HCT116 (cell line): Measurements from ENCODE around the gene SARNP. TPM values are rescaled to one million over a fixed set of nuclear protein-coding genes. Genes with fewer than 3 reads are reported as not detected.

Source experiments
- ATAC-seq: fragments of 200-7000 bp; cut with Tn5 transposase; 2 replicates; pipeline ENCODE4 v1.9.1; 2020; ENCODE audit warnings: mild to moderate bottlenecking, moderate library complexity
- BruUV-seq: library from RNA; stranded (reverse); fragments of 400-500 nt; replicated peaks from 2 replicates; lab custom pipeline; 2021; lab: Mats Ljungman, UMichigan
- CTCF ChIA-PET: fragments of 300-600 bp; sonication (Branson Sonifier 250); formaldehyde crosslinking; loops from one replicate; lab custom pipeline; 2021; ENCODE audit warnings: antibody characterized with exemption; lab: Charles Lee
- POLR2A ChIA-PET: fragments of 300-600, 350-600 bp; sonication (Branson Sonifier 250); formaldehyde crosslinking; loops from one replicate; lab custom pipeline; 2021; ENCODE audit warnings: antibody characterized with exemption; lab: Charles Lee
- RAD21 ChIA-PET, 2 experiments: fragments of 300-600 bp; sonication (Branson Sonifier 250); formaldehyde crosslinking; loops; one replicate each; lab custom pipeline; 2023; ENCODE audit warnings: low total read pairs in 2 of 2; ENCODE audit not compliant: uncharacterized antibody in 2 of 2, unreplicated experiment in 2 of 2, low non-redundant PET in 1 of 2; lab: Charles Lee
- DNase-seq: peaks from one replicate; pipeline ENCODE4 v3.0.0-alpha.2; 2010; ENCODE audit warnings: low read depth, low spot score
- H2AFZ ChIP-seq: fragments of 200-600 bp; shearing (Covaris generic), sonication (generic); 2 replicates; pipeline ENCODE4 v1.6.1; 2017; ENCODE audit warnings: low read depth, mixed run types, mixed read lengths, antibody characterized with exemption, low read length; ENCODE audit not compliant: poor library complexity, severe bottlenecking
- H3K27ac ChIP-seq: 2 replicates; pipeline ENCODE4 v1.5.1; 2012; ENCODE audit warnings: low read depth, low read length
- H3K27me3 ChIP-seq: fragments of 200-600 bp; sonication (generic); 2 replicates; pipeline ENCODE4 v1.6.1; 2016; ENCODE audit warnings: mixed run types, low read length, mixed read lengths; ENCODE audit not compliant: insufficient read depth
- H3K36me3 ChIP-seq, 2 experiments: fragments of 200-500 bp in 1 of 2; fragments of 200-600 bp in 1 of 2; sonication (Bioruptor generic) in 1 of 2; sonication (generic) in 1 of 2; 2 replicates each; pipeline versions ENCODE4 v1.5.1 to v1.6.1; 2014 to 2016; ENCODE audit warnings: low read length in 2 of 2, inconsistent platforms in 1 of 2, mixed read lengths in 1 of 2, mixed run types in 1 of 2; ENCODE audit not compliant: insufficient read depth in 2 of 2, control insufficient read depth in 1 of 2
- H3K4me1 ChIP-seq, 2 experiments: fragments of 200-600 bp in 1 of 2; sonication (generic) in 1 of 2; 2 replicates each; pipeline versions ENCODE4 v1.5.1 to v1.6.1; 2012 to 2017; ENCODE audit warnings: low read length in 2 of 2, inconsistent platforms in 1 of 2, mild to moderate bottlenecking in 1 of 2, mixed read lengths in 1 of 2, mixed run types in 1 of 2, moderate library complexity in 1 of 2; ENCODE audit not compliant: insufficient read depth in 2 of 2, control insufficient read depth in 1 of 2
- H3K4me2 ChIP-seq: fragments of 200-600 bp; sonication (generic); 2 replicates; pipeline ENCODE4 v1.6.1; 2017; ENCODE audit warnings: mixed run types, low read length, mixed read lengths
- H3K4me3 ChIP-seq, 2 experiments: fragments of 200-600 bp in 1 of 2; sonication (generic) in 1 of 2; replicated peaks in 1 of 2; 2 replicates each; pipeline ENCODE4 v1.5.1; 2011 to 2016; ENCODE audit warnings: low read length in 2 of 2, control low read depth in 1 of 2, low read depth in 1 of 2, mild to moderate bottlenecking in 1 of 2, mixed read lengths in 1 of 2, mixed run types in 1 of 2
- H3K79me2 ChIP-seq: fragments of 200-600 bp; sonication (generic); 2 replicates; pipeline ENCODE4 v1.6.1; 2017; ENCODE audit warnings: mild to moderate bottlenecking, mixed run types, low read length, moderate library complexity, mixed read lengths; ENCODE audit not compliant: insufficient read depth
- H3K9ac ChIP-seq: fragments of 200-600 bp; sonication (generic); 2 replicates; pipeline ENCODE4 v1.6.1; 2016; ENCODE audit warnings: low read length, mixed read lengths
- H3K9me2 ChIP-seq: fragments of 200-600 bp; sonication (generic), shearing (Covaris generic); 2 replicates; pipeline ENCODE4 v1.6.1; 2017; ENCODE audit warnings: mixed run types, mild to moderate bottlenecking, moderate library complexity; ENCODE audit not compliant: insufficient read depth
- H3K9me3 ChIP-seq, 2 experiments: fragments of 200-500 bp in 1 of 2; fragments of 200-600 bp in 1 of 2; sonication (Bioruptor generic) in 1 of 2; sonication (generic) in 1 of 2; 2 replicates each; pipeline ENCODE4 v1.6.1; 2014 to 2017; ENCODE audit warnings: low read length in 2 of 2, mixed read lengths in 2 of 2, inconsistent platforms in 1 of 2, low read depth in 1 of 2, mild to moderate bottlenecking in 1 of 2, mixed run types in 1 of 2, moderate library complexity in 1 of 2; ENCODE audit not compliant: control insufficient read depth in 1 of 2, insufficient read depth in 1 of 2
- H4K20me1 ChIP-seq: fragments of 200-600 bp; sonication (generic), shearing (Covaris generic); 2 replicates; pipeline ENCODE4 v1.6.1; 2017; ENCODE audit warnings: mixed run types, mild to moderate bottlenecking, moderate library complexity; ENCODE audit not compliant: insufficient read depth
- CBX3 ChIP-seq: IDR thresholded peaks from 2 replicates; pipeline ENCODE4 v1.6.1; 2012; ENCODE audit warnings: low read depth
- CEBPB ChIP-seq: IDR thresholded peaks from 2 replicates; pipeline ENCODE4 v1.6.1; 2012; ENCODE audit warnings: low read depth
- CTCF ChIP-seq, 3 experiments: fragments of 200-600 bp in 1 of 3; sonication (generic) in 1 of 3; IDR thresholded peaks in 2 of 3; conservative IDR thresholded peaks in 1 of 3; 2 replicates each; pipeline ENCODE4 v1.5.1; 2012 to 2017; ENCODE audit warnings: low read depth in 2 of 3, low read length in 2 of 3, antibody characterized with exemption in 1 of 3, borderline replicate concordance in 1 of 3, control low read depth in 1 of 3, mild to moderate bottlenecking in 1 of 3, mixed read lengths in 1 of 3, mixed run types in 1 of 3, moderate library complexity in 1 of 3; ENCODE audit not compliant: insufficient read depth in 1 of 3
- EGR1 ChIP-seq: IDR thresholded peaks from 2 replicates; pipeline ENCODE4 v1.6.1; 2012; ENCODE audit warnings: low read depth
- ELF1 ChIP-seq: IDR thresholded peaks from 2 replicates; pipeline ENCODE4 v1.6.1; 2012; ENCODE audit warnings: low read depth, borderline replicate concordance
- EZH2 ChIP-seq: fragments of 200-600 bp; sonication (generic); IDR thresholded peaks from 2 replicates; pipeline ENCODE4 v1.6.1; 2017; ENCODE audit warnings: antibody characterized with exemption, mixed run types
- FOSL1 ChIP-seq: IDR thresholded peaks from 2 replicates; pipeline ENCODE4 v1.6.1; 2012; ENCODE audit warnings: low read depth
- JUND ChIP-seq: IDR thresholded peaks from 2 replicates; pipeline ENCODE4 v1.6.1; 2012
- POLR2AphosphoS5 ChIP-seq: IDR thresholded peaks from 2 replicates; pipeline ENCODE4 v1.6.1; 2011; ENCODE audit warnings: mild to moderate bottlenecking, low read depth, low read length, moderate library complexity
- RAD21 ChIP-seq: IDR thresholded peaks from 2 replicates; pipeline ENCODE4 v1.6.1; 2012; ENCODE audit warnings: low read depth, mild to moderate bottlenecking
- SP1 ChIP-seq: IDR thresholded peaks from 2 replicates; pipeline ENCODE4 v1.6.1; 2012; ENCODE audit warnings: low read depth
- SRF ChIP-seq: IDR thresholded peaks from 2 replicates; pipeline ENCODE4 v1.6.1; 2012; ENCODE audit warnings: low read depth
- TCF7L2 ChIP-seq: IDR thresholded peaks from 2 replicates; pipeline ENCODE4 v1.7.0; 2011; ENCODE audit warnings: borderline replicate concordance, inconsistent platforms; ENCODE audit not compliant: insufficient read depth, insufficient read length; ENCODE audit errors: extremely low read depth
- YY1 ChIP-seq: IDR thresholded peaks from 2 replicates; pipeline ENCODE4 v1.6.1; 2011; ENCODE audit warnings: low read length, low read depth, moderate library complexity, mild to moderate bottlenecking; ENCODE audit not compliant: insufficient replicate concordance; ENCODE audit errors: extremely low read depth
- ZBTB33 ChIP-seq: IDR thresholded peaks from 2 replicates; pipeline ENCODE4 v1.6.1; 2011; ENCODE audit warnings: mild to moderate bottlenecking, low read length, moderate library complexity; ENCODE audit not compliant: insufficient replicate concordance; ENCODE audit errors: extremely low read depth
- ZNF274 ChIP-seq: fragments of 200-500 bp; sonication (Bioruptor generic); IDR thresholded peaks from 2 replicates; pipeline ENCODE4 v1.6.1; 2014; ENCODE audit warnings: mild to moderate bottlenecking, low read depth, low read length, inconsistent platforms
- intact Hi-C: fragments of 100-400 bp; cut with micrococcal nuclease; formaldehyde crosslinking; loops from 2 replicates; pipeline ENCODE4 v1.10.0; 2022
- total RNA-seq: library from RNA; stranded (reverse); gene quantifications from one replicate; pipeline ENCODE4 v1.2.1, GENCODE V29; 2021; ENCODE audit not compliant: unreplicated experiment

The SARNP gene
- total RNA-seq, 1 experiment from 2014 or later, result 82.4 TPM

- Histone ChIP-seq H3K4me3 (no peak overlapping the region), H3K27me3 (no peaks in the 10 kb centered on the region), H3K4me2 (no peak overlapping the region), H3K9me2 (no peaks in the 10 kb centered on the region), H2AFZ (no peak overlapping the region), H3K9me3 (no peaks in the 10 kb centered on the region), H3K36me3 (peaks cover 3 to 6% of the 10 kb centered on the region in 2 experiments; a peak in 2 of 4 replicates), H3K4me1 (peaks cover 20 to 34% of the 10 kb centered on the region in 2 experiments), H3K9ac (no peak overlapping the region), H3K79me2 (peaks cover 100% of the 10 kb centered on the region), H3K27ac (no peak overlapping the region), H4K20me1 (peaks cover 10% of the 10 kb centered on the region; the same call in 1 of the 2 replicates)
- CTCF ChIA-PET, result no interaction called here
- no peak for ATAC-seq
- RAD21 ChIA-PET, result no interaction called here
- no peak for DNase-seq
- TF ChIP-seq EZH2, result no peak
- no peak for TF ChIP-seq TCF7L2
- TF ChIP-seq SRF, result no peak
- TF ChIP-seq ZBTB33, result no peak
- no peak for TF ChIP-seq JUND
- TF ChIP-seq POLR2AphosphoS5, result no peak
- no peak for TF ChIP-seq CBX3
- TF ChIP-seq CEBPB, result no peak
- no peak for TF ChIP-seq ZNF274
- no peak for TF ChIP-seq SP1
- TF ChIP-seq ELF1, result no peak
- no peak for TF ChIP-seq YY1
- no peak for TF ChIP-seq FOSL1
- no peak for TF ChIP-seq CTCF (IDR thresholded peaks at IDR 0.05 in 2 of 3, conservative IDR thresholded peaks at IDR 0.05 in 1 of 3; ENCODE audit: borderline replicate concordance in 1 of 3, insufficient read depth in 1 of 3, low read depth in 2 of 3, low read length in 2 of 3)
- TF ChIP-seq EGR1, result no peak
- no peak for TF ChIP-seq RAD21
- no TSS peak for BruUV-seq
- POLR2A ChIA-PET, result no interaction called here
- intact Hi-C loops, result no loop called here
These were observed 5.4 kb downstream of the SARNP start for GRCh38 chr12:55812088-55812487.
